Gastroesophageal sphincter (tissue), 4 donors: ENCODE results near the gene BICC1. TPM values are rescaled to one million over a fixed set of nuclear protein-coding genes. Genes with fewer than 3 reads are reported as not detected.

Experiments
- ATAC-seq: fragments of 150-250 bp; one replicate; pipeline ENCODE4 v1.9.1; 2016; ENCODE audit warnings: mild to moderate bottlenecking, moderate library complexity
- H3K27ac ChIP-seq, 4 donors: fragments of 200-600 bp; sonication (generic) in 3 of 4; 1 replicate in 3 of 4; 2 replicates in 1 of 4; pipeline ENCODE4 v1.5.1; 2016 to 2019
- H3K27me3 ChIP-seq: fragments of 200-600 bp; sonication (generic); one replicate; pipeline ENCODE4 v1.5.1; 2019
- H3K36me3 ChIP-seq, 2 donors: fragments of 200-600 bp; sonication (generic); one replicate each; pipeline ENCODE4 v1.5.1; 2019; ENCODE audit warnings: control low read depth in 1 of 2
- H3K4me1 ChIP-seq, 3 donors: fragments of 200-600 bp; sonication (generic); 1 replicate in 2 of 3; 2 replicates in 1 of 3; pipeline ENCODE4 v1.5.1; 2016 to 2019; ENCODE audit warnings: control low read depth in 2 of 3
- H3K4me3 ChIP-seq, 2 donors: fragments of 200-600 bp; sonication (generic); one replicate each; pipeline ENCODE4 v1.5.1; 2019; ENCODE audit warnings: mild to moderate bottlenecking in 1 of 2, moderate library complexity in 1 of 2
- H3K9me3 ChIP-seq, 3 donors: fragments of 200-600 bp; sonication (generic); one replicate each; pipeline ENCODE4 v1.5.1; 2017 to 2019; ENCODE audit warnings: control low read depth in 2 of 3
- CTCF ChIP-seq, 4 experiments: fragments of 200-600 bp in 2 of 4; fragments of 450-650 bp in 2 of 4; sonication (generic) in 1 of 4; IDR thresholded peaks; one replicate each; pipeline ENCODE4 v1.5.1; 2017 to 2019; ENCODE audit warnings: antibody characterized with exemption in 4 of 4, mild to moderate bottlenecking in 2 of 4, moderate library complexity in 2 of 4
- EP300 ChIP-seq: sonication (generic); formaldehyde crosslinking; IDR thresholded peaks from one replicate; pipeline ENCODE4 v1.6.1; 2017; ENCODE audit warnings: antibody characterized with exemption, mild to moderate bottlenecking
- POLR2A ChIP-seq, 2 donors: fragments of 450-650 bp; IDR thresholded peaks; one replicate each; pipeline ENCODE4 v1.6.1; 2017; ENCODE audit warnings: antibody characterized with exemption in 2 of 2, mild to moderate bottlenecking in 2 of 2, moderate library complexity in 1 of 2
- POLR2AphosphoS5 ChIP-seq: sonication (generic); formaldehyde crosslinking; IDR thresholded peaks from one replicate; pipeline ENCODE4 v1.6.1; 2017; ENCODE audit warnings: antibody characterized with exemption
- WGBS, 2 donors: methylation state at CpG; one replicate each; pipeline ENCODE4 v1.1.5; 2018; ENCODE audit warnings: low coverage in 1 of 2; 5-methylcytosine and 5-hydroxymethylcytosine counted together
- total RNA-seq, 4 donors: library from RNA; depleted of rRNA; stranded (reverse); fragments of >200 nt; gene quantifications; one replicate each; pipeline ENCODE4 v1.1.0, GENCODE V29; 2016

BICC1 gene
- total RNA-seq, 4 donors from 2014 or later, result 18.6 to 27.8 (median 22.5) TPM

- Histone ChIP-seq H3K27ac (no peak overlapping the region), H3K4me1 (peaks cover 0 to 13% (median 0%) of the 10 kb centered on the region in 3 donors), H3K36me3 (no peaks in the 10 kb centered on the region), H3K4me3 (no peak overlapping the region), H3K9me3 (no peaks in the 10 kb centered on the region), H3K27me3 (no peaks in the 10 kb centered on the region)
- TF ChIP-seq EP300, result no peak
- no peak for TF ChIP-seq POLR2A (IDR thresholded peaks at IDR 0.05)
- no peak for TF ChIP-seq POLR2AphosphoS5
- no peak for TF ChIP-seq CTCF (IDR thresholded peaks at IDR 0.05)
- WGBS, 2 donors, result 87 to 90% methylated on average over 2 of the region's 2 CpGs
- no peak for ATAC-seq
These were observed 58.3 kb downstream of the BICC1 start for GRCh38 chr10:58570979-58571378.

- H3K27ac ChIP-seq, result no peak overlapping the region
- H3K4me3 ChIP-seq, result no peak overlapping the region
- H3K27me3 ChIP-seq, result no peaks in the 10 kb centered on the region
- TF ChIP-seq CTCF (IDR thresholded peaks at IDR 0.05), result no peak
- TF ChIP-seq EP300, result no peak
- TF ChIP-seq POLR2AphosphoS5, result no peak
- TF ChIP-seq POLR2A (IDR thresholded peaks at IDR 0.05), result no peak
- WGBS, 2 donors, result 92% methylated on average over 1 of the region's 1 CpG; no CpG with 5 or more reads in 1 of the 2 donors
- ATAC-seq, result no peak
- peaks cover 7 to 34% (median 8%) of the 10 kb centered on the region in 3 donors for H3K4me1 ChIP-seq
- H3K36me3 ChIP-seq, result no peaks in the 10 kb centered on the region
- no peaks in the 10 kb centered on the region for H3K9me3 ChIP-seq
These were observed 60.5 kb downstream of the BICC1 start for GRCh38 chr10:58573144-58573543.

- Histone ChIP-seq H3K27ac (no peak overlapping the region), H3K4me3 (no peak overlapping the region), H3K36me3 (no peaks in the 10 kb centered on the region), H3K9me3 (no peaks in the 10 kb centered on the region), H3K4me1 (peaks cover 7 to 42% (median 10%) of the 10 kb centered on the region in 3 donors), H3K27me3 (no peaks in the 10 kb centered on the region)
- no peak for TF ChIP-seq POLR2A (IDR thresholded peaks at IDR 0.05)
- no peak for TF ChIP-seq EP300
- no peak for TF ChIP-seq POLR2AphosphoS5
- no peak for TF ChIP-seq CTCF (IDR thresholded peaks at IDR 0.05)
- no peak for ATAC-seq
- WGBS, 2 donors, result 56 to 64% methylated on average over 1 of the region's 1 CpG
These were observed 61.4 kb downstream of the BICC1 start for GRCh38 chr10:58574058-58574457.

- ATAC-seq, result no peak
- peaks cover 7 to 57% (median 10%) of the 10 kb centered on the region in 3 donors for H3K4me1 ChIP-seq
- 93 to 96% methylated on average over 4 of the region's 4 CpGs for WGBS, 2 donors
- no peaks in the 10 kb centered on the region for H3K36me3 ChIP-seq
- no peak overlapping the region for H3K27ac ChIP-seq
- no peaks in the 10 kb centered on the region for H3K27me3 ChIP-seq
- H3K4me3 ChIP-seq, result no peak overlapping the region
- no peaks in the 10 kb centered on the region for H3K9me3 ChIP-seq
- TF ChIP-seq CTCF (IDR thresholded peaks at IDR 0.05) (no peak), POLR2AphosphoS5 (no peak), POLR2A (IDR thresholded peaks at IDR 0.05) (no peak), EP300 (no peak)
These were observed 62.8 kb downstream of the BICC1 start for GRCh38 chr10:58575491-58575890.

GRCh38 chr10:58576751-58577436, 64.2 kb downstream of the BICC1 start:
- Histone ChIP-seq H3K36me3 (no peaks in the 10 kb centered on the region), H3K4me1 (peaks cover 7 to 57% (median 10%) of the 10 kb centered on the region in 3 donors), H3K4me3 (no peak overlapping the region), H3K9me3 (no peaks in the 10 kb centered on the region), H3K27ac (peak overlapping the region; percentile 42 to 68 (median 46)), H3K27me3 (no peaks in the 10 kb centered on the region)
- ATAC-seq, result no peak
- WGBS, 2 donors, result 30 to 60% methylated on average over 3 of the region's 3 CpGs
- no peak for TF ChIP-seq CTCF (IDR thresholded peaks at IDR 0.05)
- TF ChIP-seq POLR2A (IDR thresholded peaks at IDR 0.05), result no peak
- no peak for TF ChIP-seq POLR2AphosphoS5
- no peak for TF ChIP-seq EP300
